ENCODE results near the gene NFIB.

DNA sequence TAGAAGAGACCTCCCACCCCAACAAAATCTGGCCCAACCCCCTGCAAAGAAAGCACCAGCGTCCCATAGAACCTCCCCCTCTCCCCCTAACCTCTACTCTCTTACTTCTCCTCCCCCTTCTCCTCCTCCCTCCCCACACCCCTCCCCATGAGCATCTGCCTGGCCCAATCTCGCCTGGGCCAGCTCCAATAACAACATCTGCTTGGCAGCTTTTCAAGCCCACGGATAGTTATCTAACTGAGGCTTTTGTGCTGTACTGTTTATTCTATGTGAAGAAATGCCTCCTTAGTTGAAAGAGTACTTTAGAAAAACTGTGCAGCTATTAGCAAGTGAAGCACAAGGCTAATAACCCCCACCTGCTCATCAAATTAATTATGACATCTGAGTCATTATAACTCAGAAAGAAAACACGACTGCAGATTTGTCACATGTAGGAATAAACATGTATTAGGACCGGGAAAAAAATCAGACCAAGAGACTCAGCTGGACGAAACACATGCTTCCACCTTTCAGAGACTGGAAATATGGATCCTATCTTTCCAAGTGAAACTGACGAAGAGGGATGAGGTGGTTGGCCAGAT, 42.8 kb downstream of the NFIB start:
- TF ChIP-seq, protein P1, sequence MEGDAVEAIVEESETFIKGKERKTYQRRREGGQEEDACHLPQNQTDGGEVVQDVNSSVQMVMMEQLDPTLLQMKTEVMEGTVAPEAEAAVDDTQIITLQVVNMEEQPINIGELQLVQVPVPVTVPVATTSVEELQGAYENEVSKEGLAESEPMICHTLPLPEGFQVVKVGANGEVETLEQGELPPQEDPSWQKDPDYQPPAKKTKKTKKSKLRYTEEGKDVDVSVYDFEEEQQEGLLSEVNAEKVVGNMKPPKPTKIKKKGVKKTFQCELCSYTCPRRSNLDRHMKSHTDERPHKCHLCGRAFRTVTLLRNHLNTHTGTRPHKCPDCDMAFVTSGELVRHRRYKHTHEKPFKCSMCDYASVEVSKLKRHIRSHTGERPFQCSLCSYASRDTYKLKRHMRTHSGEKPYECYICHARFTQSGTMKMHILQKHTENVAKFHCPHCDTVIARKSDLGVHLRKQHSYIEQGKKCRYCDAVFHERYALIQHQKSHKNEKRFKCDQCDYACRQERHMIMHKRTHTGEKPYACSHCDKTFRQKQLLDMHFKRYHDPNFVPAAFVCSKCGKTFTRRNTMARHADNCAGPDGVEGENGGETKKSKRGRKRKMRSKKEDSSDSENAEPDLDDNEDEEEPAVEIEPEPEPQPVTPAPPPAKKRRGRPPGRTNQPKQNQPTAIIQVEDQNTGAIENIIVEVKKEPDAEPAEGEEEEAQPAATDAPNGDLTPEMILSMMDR (conservative IDR thresholded peaks at IDR 0.05; ENCODE audit: low read length): no peak
- TF ChIP-seq EZH2phosphoT487 (IDR thresholded peaks at IDR 0.05; ENCODE audit: borderline replicate concordance): no peak
